ENCODE results near the gene DNM2.

DNM2 gene

DNA sequence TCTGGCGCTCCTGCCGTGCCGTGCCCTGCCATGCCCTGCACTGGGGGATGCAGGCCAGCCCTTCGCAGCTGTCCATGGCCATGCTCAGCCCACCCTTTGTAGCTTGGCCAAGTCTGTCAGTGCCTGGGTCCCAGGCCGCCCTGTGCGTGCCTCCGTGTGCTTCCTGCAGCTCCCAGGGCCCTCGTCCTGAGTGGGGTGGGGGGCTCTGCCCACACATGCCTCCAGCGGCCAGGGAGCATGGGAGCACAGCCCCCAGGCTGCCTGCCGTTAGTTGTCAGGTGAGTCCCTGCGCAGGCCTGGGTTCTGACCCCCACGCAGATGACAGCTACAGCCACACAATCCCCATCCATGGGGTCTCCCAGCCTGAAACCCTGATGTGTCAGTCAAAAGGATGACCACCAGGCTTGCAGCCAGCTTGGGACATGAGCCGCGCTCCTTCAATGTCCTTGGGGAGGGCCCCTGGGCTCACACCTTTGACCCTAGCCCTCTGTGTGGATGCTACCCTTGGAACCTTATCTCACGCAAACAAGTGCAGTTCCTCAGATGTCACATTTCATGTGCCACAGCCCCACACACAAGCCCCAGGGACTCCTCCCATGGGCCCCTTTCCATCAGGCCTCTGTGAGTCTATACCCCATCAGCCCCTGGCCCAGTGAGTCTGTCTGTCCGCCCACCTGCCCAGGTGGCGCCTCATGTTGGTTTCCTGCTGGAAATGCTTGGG lies 93.7 kb downstream of the DNM2 start:
- DNase-seq (ENCODE audit: low read depth in 1 of 2, low spot score in 1 of 2), result no peak

DNA sequence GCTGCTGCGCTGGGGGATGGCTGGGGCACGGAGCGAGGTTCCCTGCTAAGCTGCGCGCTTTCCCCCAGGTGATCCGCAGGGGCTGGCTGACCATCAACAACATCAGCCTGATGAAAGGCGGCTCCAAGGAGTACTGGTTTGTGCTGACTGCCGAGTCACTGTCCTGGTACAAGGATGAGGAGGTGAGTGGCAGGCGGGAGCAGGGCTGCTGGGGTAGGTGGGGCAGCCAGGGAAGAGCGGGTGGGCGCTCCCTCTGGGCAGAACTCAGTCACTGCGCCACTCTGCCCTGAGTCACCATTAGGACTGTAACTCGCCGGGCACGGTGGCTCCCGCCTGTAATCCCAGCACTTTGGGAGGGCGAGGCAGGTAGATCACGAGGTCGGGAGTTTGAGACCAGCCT lies 94.3 kb downstream of the DNM2 start:
- no peak for DNase-seq (ENCODE audit: low read depth in 1 of 2, low spot score in 1 of 2)

DNA sequence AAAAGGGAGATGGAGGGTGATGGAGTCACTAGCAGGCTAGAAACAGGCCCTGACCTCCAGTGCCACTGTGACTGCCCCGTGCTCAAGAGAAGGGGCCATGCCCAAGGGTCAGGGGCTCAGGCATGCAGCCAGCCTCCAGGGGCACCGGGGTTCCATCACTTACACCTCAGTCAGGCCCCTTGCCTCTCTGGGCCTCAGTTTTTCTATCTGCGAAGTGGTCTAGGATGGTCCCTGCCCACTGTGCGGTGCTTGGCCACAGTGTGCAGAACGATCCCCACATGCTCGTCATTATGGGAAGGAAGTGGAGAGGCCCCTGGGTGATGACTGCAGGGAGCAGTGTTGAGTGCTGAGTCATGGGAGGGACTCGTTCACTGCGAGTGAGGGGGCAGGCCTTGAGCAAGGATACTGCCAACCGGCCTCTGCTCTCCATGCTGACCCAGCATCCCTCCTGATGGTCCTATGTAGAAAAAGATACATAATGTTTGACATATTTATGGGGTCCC lies 95.1 kb downstream of the DNM2 start:
- no peak for DNase-seq (ENCODE audit: low read depth in 1 of 2, low spot score in 1 of 2)

DNA sequence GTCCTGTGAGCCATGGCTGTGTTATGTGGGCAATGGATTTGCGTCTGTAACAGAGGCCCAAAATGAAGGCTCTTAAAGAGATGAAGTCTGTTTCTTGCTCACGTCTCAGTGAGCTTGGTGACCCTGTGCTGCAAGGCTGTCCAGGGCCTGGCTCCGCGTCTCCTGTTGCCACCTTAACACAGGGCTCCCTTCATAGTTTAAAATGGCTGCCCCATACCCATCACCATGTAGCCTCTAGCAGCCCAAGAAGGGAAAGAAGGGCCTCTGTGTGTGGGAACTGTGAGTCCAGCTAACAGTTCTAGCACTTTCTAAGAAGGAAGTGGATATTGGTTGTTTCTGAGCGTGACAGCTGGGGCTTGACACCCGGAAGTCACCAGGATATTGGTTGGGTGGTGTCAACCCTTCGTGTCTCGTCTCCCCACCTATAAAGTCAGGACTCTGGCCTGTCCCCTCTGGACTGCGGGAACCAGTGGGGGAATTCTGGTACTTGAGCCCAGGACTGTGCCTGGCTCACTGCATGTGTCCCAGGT lies 97.2 kb downstream of the DNM2 start:
- no peak for DNase-seq (ENCODE audit: low read depth in 1 of 2, low spot score in 1 of 2)

DNA sequence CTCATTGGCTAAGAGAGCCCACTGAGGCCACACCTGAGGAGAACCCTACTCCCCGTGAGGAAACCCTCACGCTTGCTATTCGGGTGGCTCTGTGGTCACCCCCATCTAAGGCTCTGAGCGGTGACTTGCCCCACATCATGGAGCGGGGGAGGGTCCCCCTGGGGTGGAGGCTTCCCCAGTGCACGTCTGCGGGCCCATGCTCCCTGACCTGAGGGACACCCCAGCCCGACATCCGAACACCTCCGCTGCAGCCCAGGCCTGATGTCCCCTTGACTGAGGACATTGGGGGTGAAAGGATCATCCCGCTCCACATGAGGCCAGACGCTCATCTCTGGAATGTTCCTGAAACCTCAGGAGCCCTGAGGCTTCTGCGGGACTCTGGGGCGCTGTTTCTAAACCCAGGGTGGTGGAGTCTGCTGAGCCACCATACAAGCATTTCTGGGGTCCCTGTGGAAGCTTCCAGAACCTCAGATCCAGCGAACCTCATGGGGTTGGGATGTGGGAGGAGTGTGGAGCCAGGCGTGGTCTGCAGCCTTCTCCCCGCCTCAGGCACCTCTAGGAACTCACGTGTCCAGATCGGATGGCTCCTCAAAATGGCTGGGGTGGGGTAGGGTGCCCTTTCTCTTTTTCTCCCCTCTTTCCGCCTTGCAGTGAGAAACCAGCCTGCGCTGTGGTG lies 98.2 kb downstream of the DNM2 start:
- no peak for DNase-seq (ENCODE audit: low read depth in 1 of 2, low spot score in 1 of 2)

DNA sequence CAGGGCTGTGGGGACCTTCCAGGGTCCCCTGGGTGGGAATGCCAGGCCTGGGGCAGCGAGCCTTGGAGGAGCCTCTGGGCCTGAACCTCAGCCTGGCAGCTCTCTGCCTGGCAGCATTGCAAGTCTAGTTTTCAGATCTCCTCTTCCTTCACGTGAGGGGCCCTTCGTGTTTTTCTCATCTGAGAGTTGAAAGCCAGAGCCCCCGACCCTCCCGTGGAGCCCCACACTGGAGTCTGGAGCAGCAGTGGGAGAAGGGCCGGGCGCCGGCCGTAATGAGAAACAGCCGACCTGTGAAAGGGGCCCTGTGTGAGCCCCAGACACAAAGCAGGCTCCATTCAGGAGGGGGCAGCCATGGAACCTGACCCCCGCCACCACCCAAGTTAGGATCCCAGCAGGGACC lies 98.8 kb downstream of the DNM2 start:
- DNase-seq (ENCODE audit: low read depth in 1 of 2, low spot score in 1 of 2), result no peak

DNA sequence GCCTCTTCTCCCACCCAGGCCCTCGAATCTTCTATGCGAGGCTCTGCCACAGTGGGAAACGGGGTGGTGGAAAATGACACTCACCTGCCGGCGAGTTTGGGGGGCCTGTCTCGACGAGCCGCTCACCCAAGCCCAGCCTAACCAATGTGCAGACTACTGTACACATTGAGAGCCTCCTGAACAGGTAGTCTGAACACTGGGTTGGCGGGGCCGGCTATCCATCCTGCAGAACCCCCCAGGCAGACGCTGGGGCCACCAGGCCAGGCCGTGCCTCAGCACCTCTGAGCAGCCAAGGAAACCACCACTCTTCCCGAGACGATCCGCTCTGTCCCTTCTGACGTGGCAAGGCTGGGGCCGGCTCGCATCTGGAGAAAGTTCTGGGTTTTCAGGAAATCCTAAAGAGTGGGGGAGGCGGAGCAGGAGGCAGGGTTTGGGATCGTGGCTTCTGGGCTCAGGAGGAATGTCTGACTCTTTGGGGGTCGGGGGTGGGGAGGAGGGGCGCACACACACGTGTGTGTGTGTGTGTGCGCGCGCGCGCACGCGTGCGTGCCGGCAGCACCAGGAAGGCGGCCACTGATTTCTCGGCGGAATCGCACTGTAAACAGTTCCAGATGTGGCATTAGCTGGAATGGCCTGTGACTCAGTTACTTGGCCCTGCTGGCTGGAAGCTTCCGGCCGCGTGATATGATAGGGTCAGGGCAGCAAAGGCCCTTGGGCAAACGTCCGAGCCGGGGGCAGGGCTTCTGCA lies 99.6 kb downstream of the DNM2 start:
- DNase-seq (ENCODE audit: low read depth in 1 of 2, low spot score in 1 of 2), result no peak

DNA sequence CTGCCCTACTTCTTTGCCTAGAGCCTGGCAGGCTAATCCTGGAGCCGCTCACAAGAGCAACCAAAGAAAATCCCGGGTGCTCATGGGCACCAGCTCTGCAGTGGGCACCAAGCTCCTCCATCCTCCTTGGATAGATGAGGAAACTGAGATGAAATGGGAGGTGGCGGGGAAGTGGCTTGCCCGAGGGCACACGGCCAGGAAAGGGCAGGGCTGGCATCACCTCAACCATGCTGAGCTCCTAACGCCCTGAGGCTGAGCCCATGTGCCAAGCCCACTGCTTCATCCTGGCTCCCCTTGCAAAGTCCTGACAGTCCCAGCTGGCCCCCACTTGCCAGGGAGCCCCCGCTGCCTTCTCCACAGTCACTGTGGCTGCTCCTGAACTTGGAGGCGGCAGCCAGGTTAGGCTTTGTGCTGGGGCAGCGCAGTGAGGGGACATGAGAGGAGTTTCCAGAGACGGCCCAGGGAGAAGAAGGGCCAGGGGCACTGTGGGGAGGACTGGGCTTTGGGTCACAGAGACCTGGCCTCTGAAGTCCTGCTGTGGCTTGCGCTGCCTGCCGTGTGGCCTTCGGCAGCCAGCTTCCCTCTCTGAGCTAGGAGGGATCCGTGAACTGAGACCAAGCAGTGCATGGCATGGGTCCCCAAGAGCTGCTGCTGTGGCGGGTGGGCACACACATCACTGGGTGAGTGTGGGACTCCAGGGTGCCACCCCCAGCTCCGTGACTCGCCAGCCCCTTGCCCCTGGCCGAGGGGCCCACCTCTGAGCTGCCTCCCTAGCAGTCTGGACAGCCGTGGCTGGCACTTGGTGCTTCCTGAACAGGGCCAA lies 100.6 kb downstream of the DNM2 start:
- DNase-seq (ENCODE audit: low read depth in 1 of 2, low spot score in 1 of 2), result no peak

DNA sequence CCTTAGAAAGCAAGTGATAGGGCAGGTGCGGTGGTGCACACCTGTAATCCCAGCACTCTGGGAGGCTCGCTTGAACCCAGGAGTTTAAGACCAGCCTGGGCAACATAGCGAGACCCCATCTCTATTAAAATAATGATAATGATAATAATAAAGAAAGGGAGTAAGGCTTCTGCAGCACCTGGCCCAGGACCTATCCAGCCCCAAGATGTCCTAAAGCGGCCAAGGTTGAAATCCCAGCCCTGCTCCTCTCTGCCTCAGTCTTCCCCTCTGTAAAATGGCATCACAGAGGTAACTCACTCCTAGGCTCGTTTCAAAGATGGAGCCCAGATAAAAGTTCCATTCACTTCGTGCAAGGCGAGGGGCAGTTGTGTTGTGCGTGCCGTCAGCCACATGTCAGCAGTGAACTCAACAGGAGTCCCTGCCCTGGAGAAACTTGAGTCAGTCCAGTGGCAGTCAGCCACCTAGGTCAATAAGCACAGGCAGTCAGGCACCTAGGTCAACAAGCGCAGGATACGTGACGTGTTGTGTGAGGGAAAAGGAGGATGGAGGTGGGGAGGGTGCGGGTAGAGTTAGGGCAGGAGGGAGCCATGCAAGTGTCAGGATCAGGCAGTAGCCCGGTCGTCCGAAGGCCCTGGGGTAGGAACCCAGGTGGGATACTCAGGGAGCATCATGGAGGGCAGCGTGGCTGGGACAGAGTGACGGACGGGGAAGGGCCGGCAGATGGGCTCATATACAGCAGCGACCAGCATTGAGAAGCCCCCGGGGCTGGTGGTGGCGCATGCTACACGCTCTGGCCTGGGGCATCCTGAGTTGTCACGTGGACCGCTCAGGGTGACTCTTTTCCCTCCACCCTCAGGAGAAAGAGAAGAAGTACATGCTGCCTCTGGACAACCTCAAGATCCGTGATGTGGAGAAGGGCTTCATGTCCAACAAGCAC lies 101.5 kb downstream of the DNM2 start:
- DNase-seq (ENCODE audit: low read depth in 1 of 2, low spot score in 1 of 2), result no peak

DNA sequence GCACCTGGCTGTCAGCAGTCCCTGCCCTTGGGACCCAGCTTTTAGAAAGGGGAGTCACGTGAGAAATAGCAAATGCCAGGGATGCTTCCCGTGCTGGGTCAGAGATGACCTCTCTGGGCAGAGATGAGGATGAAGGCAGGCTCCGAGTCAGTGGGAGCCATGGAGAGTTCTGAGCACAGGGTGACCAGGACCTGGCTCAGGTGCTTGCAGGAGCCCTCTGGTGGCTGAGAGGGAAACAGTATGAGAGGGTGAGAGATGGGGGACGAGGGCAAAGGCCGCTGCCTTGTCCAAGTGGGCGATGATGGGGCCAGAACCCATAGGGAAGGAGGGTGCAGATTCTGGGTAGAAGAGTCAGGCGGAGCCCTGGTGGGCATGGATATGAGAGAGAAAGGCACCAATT lies 102.3 kb downstream of the DNM2 start:
- no peak for DNase-seq (ENCODE audit: low read depth in 1 of 2, low spot score in 1 of 2)

DNA sequence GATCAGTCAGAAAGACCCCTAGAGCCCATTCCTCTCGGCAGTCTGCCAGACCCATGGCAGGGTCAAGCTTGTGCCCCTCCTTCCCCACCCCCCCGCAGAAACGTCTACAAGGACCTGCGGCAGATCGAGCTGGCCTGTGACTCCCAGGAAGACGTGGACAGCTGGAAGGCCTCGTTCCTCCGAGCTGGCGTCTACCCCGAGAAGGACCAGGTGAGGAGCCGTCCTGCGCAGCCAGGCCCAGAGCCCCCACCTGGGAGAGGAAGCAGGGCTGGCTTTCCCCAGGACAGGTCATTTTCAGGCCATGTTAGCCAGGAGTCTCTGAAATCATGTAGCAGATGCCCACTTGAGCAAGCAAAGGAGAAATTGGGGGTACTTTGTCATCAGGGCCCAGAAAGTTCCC lies 105.8 kb downstream of the DNM2 start:
- DNase-seq (ENCODE audit: low read depth in 1 of 2, low spot score in 1 of 2), result no peak

DNA sequence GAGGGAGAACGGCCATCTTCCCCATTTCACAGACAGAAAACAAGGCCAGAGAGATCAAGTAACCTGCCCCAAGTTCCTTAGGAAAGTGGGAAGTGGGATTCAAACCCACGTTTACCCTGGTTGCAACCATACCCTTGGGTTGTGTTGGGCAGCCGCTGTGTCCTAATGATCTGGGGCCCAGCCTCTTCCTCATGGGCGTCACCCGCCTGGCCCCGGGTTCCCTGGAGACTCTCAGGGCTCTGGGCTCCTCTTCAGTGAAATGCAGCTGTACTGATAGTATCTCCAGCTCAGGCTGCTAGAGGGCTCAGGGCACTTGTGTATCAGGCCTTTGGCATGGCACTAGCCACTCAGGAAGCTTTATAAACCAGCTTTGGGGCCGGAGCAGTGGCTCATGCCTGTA lies 108.4 kb downstream of the DNM2 start:
- DNase-seq (ENCODE audit: low read depth in 1 of 2, low spot score in 1 of 2), result no peak

DNA sequence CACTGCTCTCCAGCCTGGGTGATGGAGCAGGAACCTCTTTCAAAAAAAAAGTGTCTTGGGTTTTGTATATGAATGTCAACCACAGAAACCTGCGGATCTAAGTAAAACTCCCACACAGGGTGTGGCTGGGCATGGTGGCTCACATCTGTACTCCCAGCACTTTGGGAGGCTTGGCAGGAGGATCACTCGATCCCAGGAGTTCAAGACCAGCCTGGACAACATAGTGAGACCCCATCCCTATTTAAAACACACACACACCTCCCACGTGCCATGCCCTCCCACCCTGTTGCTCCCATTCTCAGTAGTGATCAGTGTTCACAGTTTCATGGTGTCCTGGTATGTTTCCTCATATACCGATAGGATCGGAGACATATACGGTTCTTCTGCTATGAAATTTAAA lies 109.0 kb downstream of the DNM2 start:
- no peak for DNase-seq (ENCODE audit: low read depth in 1 of 2, low spot score in 1 of 2)

DNA sequence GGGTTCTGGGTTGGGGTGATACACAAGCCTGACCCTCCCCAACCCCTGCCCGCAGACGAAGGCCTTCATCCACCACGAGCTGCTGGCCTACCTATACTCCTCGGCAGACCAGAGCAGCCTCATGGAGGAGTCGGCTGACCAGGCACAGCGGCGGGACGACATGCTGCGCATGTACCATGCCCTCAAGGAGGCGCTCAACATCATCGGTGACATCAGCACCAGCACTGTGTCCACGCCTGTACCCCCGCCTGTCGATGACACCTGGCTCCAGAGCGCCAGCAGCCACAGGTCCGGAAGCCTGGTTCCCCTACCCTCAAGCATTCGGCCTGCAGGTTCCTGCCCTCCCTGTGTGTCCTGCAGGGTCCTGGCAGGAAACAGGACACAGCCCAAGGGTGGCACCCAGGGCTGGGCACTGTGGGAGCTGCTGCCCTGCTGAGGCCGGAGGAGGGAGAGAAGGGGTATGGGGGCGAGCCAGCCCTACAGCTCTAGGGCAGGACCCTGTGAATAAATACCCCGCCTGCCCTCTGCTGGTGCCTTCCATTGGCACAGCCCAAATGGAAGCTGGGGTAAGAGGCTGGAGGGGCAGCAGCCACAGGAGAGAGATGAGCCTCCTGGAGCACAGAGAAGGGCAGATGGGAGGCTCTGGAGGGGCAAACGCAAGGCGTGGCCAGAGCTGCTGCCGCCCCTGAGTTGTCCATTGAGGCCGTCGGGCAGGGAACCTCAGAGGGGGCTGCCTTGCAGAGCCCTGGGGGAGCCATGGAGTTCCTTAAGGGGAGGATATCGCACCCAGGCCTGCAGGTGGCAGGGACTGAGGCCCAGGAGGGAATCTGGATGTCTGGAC lies 111.3 kb downstream of the DNM2 start:
- no peak for DNase-seq (ENCODE audit: low read depth in 1 of 2, low spot score in 1 of 2)

DNA sequence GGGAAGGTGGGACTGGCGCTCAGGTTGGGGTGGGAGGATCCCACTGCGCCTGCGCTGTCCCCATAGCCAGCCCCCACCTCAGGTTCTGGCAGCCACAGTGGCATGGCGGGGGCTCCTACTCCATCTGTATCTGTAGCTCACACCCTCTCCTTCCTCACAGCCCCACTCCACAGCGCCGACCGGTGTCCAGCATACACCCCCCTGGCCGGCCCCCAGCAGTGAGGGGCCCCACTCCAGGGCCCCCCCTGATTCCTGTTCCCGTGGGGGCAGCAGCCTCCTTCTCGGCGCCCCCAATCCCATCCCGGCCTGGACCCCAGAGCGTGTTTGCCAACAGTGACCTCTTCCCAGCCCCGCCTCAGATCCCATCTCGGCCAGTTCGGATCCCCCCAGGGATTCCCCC lies 112.1 kb downstream of the DNM2 start:
- no peak for DNase-seq (ENCODE audit: low read depth in 1 of 2, low spot score in 1 of 2)

DNA sequence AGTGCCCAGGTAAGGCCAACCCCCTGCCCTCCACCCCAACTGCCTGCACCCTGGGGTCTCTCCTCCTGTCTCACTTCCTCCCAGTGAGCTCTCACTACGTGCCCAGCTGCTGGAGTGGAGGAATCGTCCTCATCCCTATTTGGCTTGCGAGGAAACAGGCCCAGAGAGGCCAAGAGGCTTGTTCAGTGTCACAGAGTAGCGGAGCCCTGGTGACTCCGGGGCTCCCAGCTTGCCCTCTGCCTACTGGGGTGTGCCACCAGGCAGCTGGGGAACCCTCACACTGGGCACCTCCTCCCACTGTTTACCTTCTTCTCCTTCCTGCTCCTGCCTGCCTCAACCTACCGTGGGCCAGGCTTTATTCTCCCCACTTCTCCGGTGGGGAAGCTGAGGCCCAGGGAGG lies 112.5 kb downstream of the DNM2 start:
- DNase-seq (ENCODE audit: low read depth in 1 of 2, low spot score in 1 of 2), result no peak

DNA sequence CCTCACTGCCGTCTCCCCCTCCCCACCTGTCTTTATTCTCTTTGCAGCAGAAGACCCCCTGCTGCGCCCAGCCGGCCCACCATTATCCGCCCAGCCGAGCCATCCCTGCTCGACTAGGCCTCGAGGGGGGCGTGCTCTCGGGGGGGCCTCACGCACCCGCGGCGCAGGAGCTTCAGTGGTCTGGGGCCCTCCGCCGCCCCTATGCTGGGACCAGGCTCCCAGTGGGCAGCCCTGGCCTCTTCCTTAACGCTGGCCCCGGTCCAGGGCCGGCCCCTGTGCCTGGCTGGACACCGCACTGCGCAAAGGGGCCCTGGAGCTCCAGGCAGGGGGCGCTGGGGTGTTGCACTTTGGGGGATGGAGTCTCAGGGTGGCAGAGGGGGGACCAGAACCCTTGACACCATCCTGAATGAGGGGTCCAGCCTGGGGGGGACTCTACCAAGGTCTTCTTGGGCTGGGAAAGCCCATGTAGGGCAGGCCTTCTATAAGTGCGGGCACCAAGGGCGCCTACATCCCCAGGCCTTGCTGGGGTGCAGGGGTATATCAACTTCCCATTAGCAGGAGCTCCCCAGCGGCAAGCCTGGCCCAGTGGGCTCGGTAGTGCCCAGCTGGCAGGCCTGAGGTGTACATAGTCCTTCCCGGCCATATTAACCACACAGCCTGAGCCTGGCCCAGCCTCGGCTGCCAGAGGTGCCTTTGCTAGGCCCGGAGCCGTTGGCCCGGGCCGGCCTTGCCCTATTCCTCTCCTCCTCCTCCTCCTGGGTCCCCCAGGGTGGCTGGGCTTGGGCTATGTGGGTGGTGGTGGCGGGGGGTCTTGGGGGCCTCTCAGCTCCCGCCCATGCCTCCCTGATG lies 113.3 kb downstream of the DNM2 start:
- DNase-seq (ENCODE audit: low read depth in 1 of 2, low spot score in 1 of 2), result no peak
